PC-3 (cell line): Measurements from ENCODE around the gene PCBP3.

Experiments used
- CTCF ChIP-seq: fragments of 300-600 bp; sonication (generic); conservative IDR thresholded peaks from 2 replicates; pipeline ENCODE4 v1.5.1; 2017; ENCODE audit warnings: antibody characterized with exemption, low read depth, mild to moderate bottlenecking, low read length
- EZH2 ChIP-seq: fragments of 300-600 bp; sonication (generic); IDR thresholded peaks from one replicate; pipeline ENCODE4 v1.6.1; 2017; ENCODE audit warnings: antibody characterized with exemption, mild to moderate bottlenecking, low read length; ENCODE audit not compliant: unreplicated experiment
- EZH2phosphoT487 ChIP-seq: fragments of 300-600 bp; sonication (generic); IDR thresholded peaks from 2 replicates; pipeline ENCODE4 v1.6.1; 2018; ENCODE audit warnings: mild to moderate bottlenecking, antibody characterized with exemption, low read length, borderline replicate concordance

GRCh38 chr21:45631540-45631939, 12.0 kb upstream of the PCBP3 start:
- TF ChIP-seq EZH2 (no peak), CTCF (no peak), EZH2phosphoT487 (no peak)
